Astrocyte of the spinal cord (primary cell): Measurements from ENCODE around the gene POLR3GL.
"Not testable (repeated sequence)": the region's sequence is repeated elsewhere in the genome, so short reads cannot be mapped to it uniquely, and the experiment has no call there.

ENCODE experiments used
- DNase-seq: peaks from one replicate; pipeline ENCODE4 v3.0.0; 2011; ENCODE audit warnings: low read depth, low spot score
- H3K4me3 ChIP-seq: 2 replicates; pipeline ENCODE4 v1.5.1; 2011; ENCODE audit warnings: low read depth, mild to moderate bottlenecking, low read length, moderate library complexity
- in situ Hi-C: cut with HindIII; loops from 2 replicates; pipeline ENCODE4 v1.10.0; 2017; ENCODE audit warnings: low sequenced_read_pairs
- TF ChIP-seq, protein P1 (sequence below): IDR thresholded peaks from 2 replicates; pipeline ENCODE4 v1.5.1; 2012; ENCODE audit warnings: low read depth, mild to moderate bottlenecking, low read length, inconsistent platforms

POLR3GL gene

GRCh38 chr1:146021050-146021445 is 56.6 kb downstream of the POLR3GL start:
- H3K4me3 ChIP-seq = no peak overlapping the region
- TF ChIP-seq, protein P1, sequence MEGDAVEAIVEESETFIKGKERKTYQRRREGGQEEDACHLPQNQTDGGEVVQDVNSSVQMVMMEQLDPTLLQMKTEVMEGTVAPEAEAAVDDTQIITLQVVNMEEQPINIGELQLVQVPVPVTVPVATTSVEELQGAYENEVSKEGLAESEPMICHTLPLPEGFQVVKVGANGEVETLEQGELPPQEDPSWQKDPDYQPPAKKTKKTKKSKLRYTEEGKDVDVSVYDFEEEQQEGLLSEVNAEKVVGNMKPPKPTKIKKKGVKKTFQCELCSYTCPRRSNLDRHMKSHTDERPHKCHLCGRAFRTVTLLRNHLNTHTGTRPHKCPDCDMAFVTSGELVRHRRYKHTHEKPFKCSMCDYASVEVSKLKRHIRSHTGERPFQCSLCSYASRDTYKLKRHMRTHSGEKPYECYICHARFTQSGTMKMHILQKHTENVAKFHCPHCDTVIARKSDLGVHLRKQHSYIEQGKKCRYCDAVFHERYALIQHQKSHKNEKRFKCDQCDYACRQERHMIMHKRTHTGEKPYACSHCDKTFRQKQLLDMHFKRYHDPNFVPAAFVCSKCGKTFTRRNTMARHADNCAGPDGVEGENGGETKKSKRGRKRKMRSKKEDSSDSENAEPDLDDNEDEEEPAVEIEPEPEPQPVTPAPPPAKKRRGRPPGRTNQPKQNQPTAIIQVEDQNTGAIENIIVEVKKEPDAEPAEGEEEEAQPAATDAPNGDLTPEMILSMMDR = no peak
- DNase-seq = no peak
- in situ Hi-C loops = no loop called here

DNA sequence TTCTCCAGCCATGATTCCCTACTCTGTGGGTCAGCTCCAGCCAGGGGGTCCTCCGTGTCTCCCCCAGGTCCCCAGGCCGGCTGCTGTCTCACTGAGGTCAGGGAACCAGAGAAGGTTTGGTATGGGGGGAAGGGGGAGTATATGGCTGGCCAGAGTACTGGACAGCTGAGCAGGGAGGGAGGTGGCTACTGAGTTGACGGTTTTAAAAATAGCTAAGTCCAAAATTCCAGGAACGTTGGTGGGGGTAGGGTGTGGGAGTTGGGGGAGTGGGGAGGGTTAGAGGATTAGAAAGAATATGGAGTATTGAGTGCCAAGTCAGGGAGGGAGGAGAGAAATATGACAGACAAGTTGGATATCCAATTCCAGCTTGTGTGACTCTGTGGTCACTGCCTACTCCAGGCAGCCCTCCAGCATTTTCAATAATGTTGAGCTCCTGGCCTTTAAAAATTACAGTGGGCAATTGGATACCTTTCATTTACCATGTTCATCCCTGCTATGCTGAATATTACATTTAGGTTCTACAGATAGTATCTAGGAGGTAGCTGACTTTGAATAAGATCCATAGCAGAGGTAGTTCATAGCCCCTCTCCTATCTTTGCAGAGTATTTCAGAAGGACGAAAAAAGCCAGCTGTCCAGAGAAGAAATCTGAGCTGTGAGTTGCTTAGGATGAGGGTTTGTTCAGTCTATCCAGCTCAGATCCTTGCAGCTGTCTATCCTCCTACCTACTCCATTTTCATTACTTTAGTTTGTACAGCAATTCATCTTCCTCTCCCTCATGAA is 57.3 kb downstream of the POLR3GL start, which contains the start of gene HJV:
TSS of gene HJV (minus strand) at position 114 of the 781 bp plus-strand sequence. CDS start 1,504 bp downstream, outside the sequence.
- in situ Hi-C loops = no loop called here
- TF ChIP-seq, protein P1 = no peak
- DNase-seq = no peak
- no peak within 1 kb of the TSS for H3K4me3 ChIP-seq

GRCh38 chr1:146022403-146023127 is 58.1 kb downstream of the POLR3GL start:
- H3K4me3 ChIP-seq = no peak overlapping the region
- no peak for DNase-seq
- TF ChIP-seq, protein P1 = no peak
- in situ Hi-C loops = no loop called here

DNA sequence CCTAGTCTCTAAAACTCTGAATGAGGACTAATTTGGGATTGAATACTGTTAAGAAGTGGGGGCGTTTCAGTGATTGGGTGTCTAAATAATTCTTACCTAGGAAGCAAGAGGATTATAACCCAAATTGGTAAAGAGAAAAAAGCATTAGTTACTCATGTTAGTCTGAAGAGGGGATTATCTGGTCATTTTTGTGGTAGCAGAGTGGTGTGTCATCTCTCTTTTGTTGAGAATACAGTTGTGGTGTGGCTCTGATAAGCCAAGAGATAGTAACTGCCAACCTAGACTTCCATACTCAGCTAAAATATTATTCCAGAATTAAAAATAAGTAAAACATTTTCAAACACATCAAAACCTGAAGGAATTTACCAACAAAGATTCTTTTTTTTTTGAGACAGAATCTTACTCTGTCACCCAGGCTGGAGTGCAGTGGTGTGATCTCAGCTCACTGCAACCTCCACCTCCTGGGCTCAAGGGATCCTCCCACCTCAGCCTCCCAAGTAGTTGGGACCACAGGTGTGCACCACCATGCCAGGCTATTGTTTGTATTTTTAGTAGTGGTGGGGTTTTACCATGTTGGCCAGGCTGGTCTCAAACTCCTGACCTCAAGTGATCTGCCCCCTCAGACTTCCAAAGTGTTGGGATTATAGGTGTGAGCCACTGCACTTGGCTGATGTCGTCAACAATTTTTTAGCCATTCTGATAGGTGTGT is 61.5 kb downstream of the POLR3GL start:
- DNase-seq, in situ Hi-C loops, H3K4me3 ChIP-seq: not testable (repeated sequence)

DNA sequence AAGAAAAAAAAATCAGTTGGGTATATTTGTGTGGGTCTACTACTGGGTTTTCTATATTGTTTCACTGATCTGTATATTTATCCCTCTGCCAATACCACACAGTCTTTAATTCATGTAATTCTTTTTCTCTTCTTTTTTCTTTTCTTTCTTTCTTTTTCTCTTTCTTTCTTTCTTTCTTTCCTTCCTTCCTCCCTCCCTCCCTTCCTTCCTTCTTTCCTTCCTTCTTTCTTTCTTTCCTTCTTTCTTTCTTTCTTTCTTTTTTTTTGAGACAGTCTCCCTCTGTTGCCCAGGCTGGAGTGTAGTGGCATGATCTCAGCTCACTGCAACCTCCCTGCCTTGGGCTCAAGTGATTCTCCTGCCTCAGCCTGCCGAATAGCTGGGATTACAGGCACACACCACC is 62.2 kb downstream of the POLR3GL start:
- in situ Hi-C loops, DNase-seq, H3K4me3 ChIP-seq: not testable (repeated sequence)
